Prostate gland (tissue), 2 donors: ENCODE measurements around the gene ZFHX3.

Source experiments
- CTCF ChIP-seq, 4 experiments: fragments of 200-600 bp in 2 of 4; fragments of 450-650 bp in 2 of 4; sonication (generic) in 2 of 4; IDR thresholded peaks; 1 replicate in 3 of 4; 2 replicates in 1 of 4; pipeline ENCODE4 v1.5.1; 2016 to 2019; ENCODE audit warnings: antibody characterized with exemption in 4 of 4, mild to moderate bottlenecking in 2 of 4, moderate library complexity in 2 of 4
- POLR2A ChIP-seq: fragments of 450-650 bp; IDR thresholded peaks from one replicate; pipeline ENCODE4 v1.6.1; 2016; ENCODE audit warnings: antibody characterized with exemption, mild to moderate bottlenecking

- no peak for TF ChIP-seq CTCF (IDR thresholded peaks at IDR 0.05)
- no peak for TF ChIP-seq POLR2A
Measured at GRCh38 chr16:72862090-72862489, 185.8 kb downstream of the ZFHX3 start.
